Endodermal cell (in vitro differentiated cells): ENCODE data around the gene CHN2. TPM values are rescaled to one million over a fixed set of nuclear protein-coding genes. Genes with fewer than 3 reads are reported as not detected.

Experiments
- DNase-seq: peaks from one replicate; pipeline ENCODE4 v3.0.0-alpha.2; 2017
- H3K27ac ChIP-seq: 2 replicates; pipeline ENCODE4 v1.5.1; 2013; ENCODE audit warnings: mild to moderate bottlenecking, low read depth, low read length, moderate library complexity
- H3K27me3 ChIP-seq: 2 replicates; pipeline ENCODE4 v1.6.1; 2013; ENCODE audit warnings: mild to moderate bottlenecking, low read length, moderate library complexity; ENCODE audit not compliant: insufficient read depth, control insufficient read depth, poor library complexity, severe bottlenecking
- H3K36me3 ChIP-seq: 2 replicates; pipeline ENCODE4 v1.7.0; 2013; ENCODE audit warnings: mild to moderate bottlenecking, low read length, moderate library complexity; ENCODE audit not compliant: control insufficient read depth, insufficient read depth
- H3K4me1 ChIP-seq: one replicate; pipeline ENCODE4 v1.7.0; 2013; ENCODE audit warnings: low read length; ENCODE audit not compliant: control insufficient read depth, insufficient read depth
- H3K4me3 ChIP-seq: 2 replicates; pipeline ENCODE4 v1.5.1; 2013; ENCODE audit warnings: mild to moderate bottlenecking, low read length, moderate library complexity
- H3K9ac ChIP-seq: 2 replicates; pipeline ENCODE4 v1.6.1; 2013; ENCODE audit warnings: mild to moderate bottlenecking, low read length, moderate library complexity; ENCODE audit not compliant: poor library complexity, severe bottlenecking; ENCODE audit errors: extremely low read depth
- H3K9me3 ChIP-seq: 2 replicates; pipeline ENCODE4 v1.6.1; 2013; ENCODE audit warnings: mild to moderate bottlenecking, low read length, moderate library complexity; ENCODE audit not compliant: control insufficient read depth
- H3K27ac Mint-ChIP-seq: 2 replicates; pipeline ENCODE4 v1.8.0; 2020; ENCODE audit warnings: mixed read lengths
- H3K27me3 Mint-ChIP-seq: 2 replicates; pipeline ENCODE4 v1.8.0; 2021; ENCODE audit warnings: mild to moderate bottlenecking, mixed read lengths; ENCODE audit not compliant: insufficient read depth
- H3K36me3 Mint-ChIP-seq: 2 replicates; pipeline ENCODE4 v1.8.0; 2020; ENCODE audit warnings: low read depth, mixed read lengths
- H3K4me1 Mint-ChIP-seq: 2 replicates; pipeline ENCODE4 v1.8.0; 2020; ENCODE audit warnings: mixed read lengths
- H3K4me3 Mint-ChIP-seq: 2 replicates; pipeline ENCODE4 v1.8.0; 2020; ENCODE audit warnings: mild to moderate bottlenecking, moderate library complexity, mixed read lengths
- H3K9me3 Mint-ChIP-seq: 2 replicates; pipeline ENCODE4 v1.8.0; 2020; ENCODE audit warnings: mild to moderate bottlenecking, mixed read lengths
- CTCF ChIP-seq: fragments of 200-600 bp; sonication (generic); conservative IDR thresholded peaks from 2 replicates; pipeline ENCODE4 v1.5.0; 2021; ENCODE audit warnings: antibody characterized with exemption, mild to moderate bottlenecking
- WGBS, 2 experiments: methylation state at CpG; one replicate each; pipeline versions ENCODE4 v1.1.5 to v1.1.7; 2013; ENCODE audit warnings: missing lambda C conversion rate in 2 of 2, mixed read lengths in 1 of 2; ENCODE audit not compliant: insufficient coverage in 1 of 2, insufficient read length in 1 of 2; 5-methylcytosine and 5-hydroxymethylcytosine counted together
- total RNA-seq, 2 donors: library from RNA; stranded (reverse); fragmentation: NEBNext Ultra II Directional in 1 of 2; extraction: Animal tissue kit (Norgen Biotek cat#: 25700) in 1 of 2; gene quantifications; 2 replicates in 1 of 2; 3 replicates in 1 of 2; pipeline ENCODE4 v1.2.1, GENCODE V29; 2021

The CHN2 gene
- total RNA-seq, 2 donors from 2014 or later: 14.0 to 14.1 TPM

- Histone ChIP-seq H3K4me3 (no peak overlapping the region), H3K9me3 (no peaks in the 10 kb centered on the region), H3K36me3 (no peaks in the 10 kb centered on the region), H3K27ac (no peak overlapping the region), H3K9ac (no peak overlapping the region), H3K4me1 (peaks cover 15% of the 10 kb centered on the region), H3K27me3 (no peaks in the 10 kb centered on the region)
- Mint-ChIP-seq H3K36me3 (no peaks in the 10 kb centered on the region), H3K9me3 (no peaks in the 10 kb centered on the region), H3K27me3 (peaks cover 2% of the 10 kb centered on the region), H3K4me3 (no peak overlapping the region), H3K4me1 (peaks cover 50% of the 10 kb centered on the region), H3K27ac (no peak overlapping the region)
- WGBS, 2 experiments: 86% methylated on average over 2 of the region's 2 CpGs; no CpG with 5 or more reads in 1 of the 2 experiments
- no peak for TF ChIP-seq CTCF
- no peak for DNase-seq
Measured at GRCh38 chr7:29275018-29275318, 80.4 kb downstream of the CHN2 start.

GRCh38 chr7:29275493-29275892, 80.9 kb downstream of the CHN2 start:
- WGBS, 2 experiments: 85 to 90% methylated on average over 4 of the region's 4 CpGs
- no peaks in the 10 kb centered on the region for H3K27me3 ChIP-seq

GRCh38 chr7:29276199-29276598, 81.6 kb downstream of the CHN2 start:
- Mint-ChIP-seq H3K4me1 (peaks cover 41% of the 10 kb centered on the region), H3K27me3 (peaks cover 2% of the 10 kb centered on the region), H3K9me3 (no peaks in the 10 kb centered on the region), H3K4me3 (no peak overlapping the region), H3K27ac (no peak overlapping the region), H3K36me3 (no peaks in the 10 kb centered on the region)
- 44 to 46% methylated on average over 2 of the region's 2 CpGs for WGBS, 2 experiments
- Histone ChIP-seq H3K9ac (no peak overlapping the region), H3K9me3 (no peaks in the 10 kb centered on the region), H3K36me3 (no peaks in the 10 kb centered on the region), H3K4me3 (no peak overlapping the region), H3K4me1 (peaks cover 10% of the 10 kb centered on the region), H3K27me3 (no peaks in the 10 kb centered on the region), H3K27ac (no peak overlapping the region)
- TF ChIP-seq CTCF: no peak
- peak; percentile 51 for DNase-seq

More at GRCh38 chr7:29275493-29275892, 80.9 kb downstream of the CHN2 start:
- H3K4me3 ChIP-seq: no peak overlapping the region
- TF ChIP-seq CTCF: no peak
- Mint-ChIP-seq H3K27me3 (peaks cover 2% of the 10 kb centered on the region), H3K36me3 (no peaks in the 10 kb centered on the region), H3K4me1 (peaks cover 48% of the 10 kb centered on the region), H3K9me3 (no peaks in the 10 kb centered on the region), H3K27ac (no peak overlapping the region), H3K4me3 (no peak overlapping the region)
- no peaks in the 10 kb centered on the region for H3K36me3 ChIP-seq
- no peak overlapping the region for H3K9ac ChIP-seq
- H3K9me3 ChIP-seq: no peaks in the 10 kb centered on the region
- peak; percentile 38 for DNase-seq
- no peak overlapping the region for H3K27ac ChIP-seq
- peaks cover 15% of the 10 kb centered on the region for H3K4me1 ChIP-seq
